CD8-positive, alpha-beta memory T cell (primary cell): ENCODE measurements around the gene STAP1. TPM values are rescaled to one million over a fixed set of nuclear protein-coding genes. Genes with fewer than 3 reads are reported as not detected.

ENCODE experiments used
- CTCF ChIA-PET: fragments of 350-600 bp; sonication (Branson Sonifier 250); formaldehyde crosslinking; loops from one replicate; lab custom pipeline; 2021; ENCODE audit warnings: antibody characterized with exemption; lab: Charles Lee
- POLR2A ChIA-PET: fragments of 350-600 bp; sonication (Branson Sonifier 250); formaldehyde crosslinking; loops from one replicate; lab custom pipeline; 2021; ENCODE audit warnings: antibody characterized with exemption; lab: Charles Lee
- DNase-seq, 5 donors: peaks; one replicate each; pipeline versions ENCODE4 v3.0.0 to v3.0.0-alpha.2; 2020 to 2022; ENCODE audit warnings: mixed read lengths in 1 of 5
- H3K27ac ChIP-seq: one replicate; pipeline ENCODE4 v1.7.0; 2013; ENCODE audit warnings: low read depth, mild to moderate bottlenecking, low read length, moderate library complexity
- H3K27me3 ChIP-seq: 2 replicates; pipeline ENCODE4 v1.7.0; 2013; ENCODE audit warnings: low read length, mild to moderate bottlenecking; ENCODE audit not compliant: insufficient read depth, poor library complexity, severe bottlenecking
- H3K36me3 ChIP-seq: 2 replicates; pipeline ENCODE4 v1.7.0; 2013; ENCODE audit warnings: mild to moderate bottlenecking, low read length, moderate library complexity; ENCODE audit not compliant: insufficient read depth
- H3K4me1 ChIP-seq: 2 replicates; pipeline ENCODE4 v1.7.0; 2013; ENCODE audit warnings: mild to moderate bottlenecking, low read length, moderate library complexity; ENCODE audit not compliant: insufficient read depth
- H3K4me3 ChIP-seq: 2 replicates; pipeline ENCODE4 v1.7.0; 2013; ENCODE audit warnings: mild to moderate bottlenecking, low read length
- H3K9me3 ChIP-seq: 2 replicates; pipeline ENCODE4 v1.7.0; 2013; ENCODE audit warnings: mild to moderate bottlenecking, low read length
- H3K27ac Mint-ChIP-seq, 8 donors: one replicate each; pipeline ENCODE4 v1.8.0; 2020 to 2021; ENCODE audit warnings: mixed read lengths in 8 of 8, mild to moderate bottlenecking in 6 of 8, inconsistent platforms in 3 of 8, moderate library complexity in 3 of 8
- H3K27me3 Mint-ChIP-seq, 2 donors: one replicate each; pipeline ENCODE4 v1.8.0; 2020 to 2021; ENCODE audit warnings: mixed read lengths in 2 of 2, mild to moderate bottlenecking in 1 of 2, moderate library complexity in 1 of 2
- H3K36me3 Mint-ChIP-seq, 3 donors: one replicate each; pipeline ENCODE4 v1.8.0; 2020 to 2021; ENCODE audit warnings: mixed read lengths in 3 of 3, inconsistent platforms in 1 of 3, mild to moderate bottlenecking in 1 of 3
- H3K4me1 Mint-ChIP-seq, 3 donors: one replicate each; pipeline ENCODE4 v1.8.0; 2020 to 2021; ENCODE audit warnings: mixed read lengths in 3 of 3, inconsistent platforms in 1 of 3, mild to moderate bottlenecking in 1 of 3
- H3K4me3 Mint-ChIP-seq, 7 donors: one replicate each; pipeline ENCODE4 v1.8.0; 2020 to 2021; ENCODE audit warnings: mixed read lengths in 7 of 7, mild to moderate bottlenecking in 6 of 7, moderate library complexity in 4 of 7, inconsistent platforms in 2 of 7
- H3K9me3 Mint-ChIP-seq, 5 donors: one replicate each; pipeline ENCODE4 v1.8.0; 2020 to 2022; ENCODE audit warnings: mixed read lengths in 5 of 5, mild to moderate bottlenecking in 3 of 5, moderate library complexity in 2 of 5, inconsistent platforms in 1 of 5
- polyA plus RNA-seq: library from polyadenylated mRNA; unstranded; fragments of 300-500 nt; fragmentation: Illumina TruSeq; gene quantifications from one replicate; pipeline ENCODE4 v1.2.3, GENCODE V29; 2021
- total RNA-seq, 2 experiments: library from RNA; stranded (reverse); gene quantifications; one replicate each; pipeline ENCODE4 v1.2.3, GENCODE V29; 2021

The STAP1 gene
- total and polyA plus RNA-seq, 3 experiments from 2014 or later = 0.40 to 2.6 (median 1.1) TPM

DNA sequence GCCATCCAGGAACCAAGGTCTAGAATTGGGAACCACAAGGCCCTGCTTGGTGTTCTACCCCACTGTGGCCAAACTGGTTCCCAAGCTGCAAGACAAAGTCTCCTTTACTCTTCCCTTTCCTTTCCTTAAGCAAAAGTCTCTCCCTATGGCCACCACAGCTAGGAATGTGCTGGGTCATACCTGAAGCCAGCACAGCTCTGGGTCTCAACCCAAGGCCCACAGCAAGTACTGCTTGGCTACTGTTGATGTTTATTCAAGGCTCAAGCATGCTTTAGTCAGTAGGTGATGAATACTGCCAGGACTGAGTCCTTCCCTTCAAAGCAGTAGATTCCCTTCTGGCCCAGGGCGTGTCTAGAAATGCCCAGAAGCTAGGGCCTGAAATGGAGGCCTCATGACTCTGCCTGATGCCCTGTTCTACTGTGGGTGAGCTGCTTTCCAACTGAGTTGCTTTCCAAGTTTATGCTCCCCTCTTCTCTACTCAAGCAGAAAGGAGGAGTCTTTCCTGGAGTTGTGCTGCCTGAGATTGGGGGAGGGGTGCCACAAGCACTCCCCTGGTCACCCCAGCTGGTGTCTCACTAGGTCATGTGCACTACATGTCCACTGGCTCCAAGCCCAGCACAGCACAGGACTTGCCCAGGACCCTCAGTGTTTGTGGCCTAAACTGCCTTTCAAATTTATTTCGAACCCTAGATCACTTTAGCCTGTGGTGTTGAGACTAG lies 44.9 kb downstream of the STAP1 start:
- H3K27me3 ChIP-seq = no peaks in the 10 kb centered on the region
- H3K9me3 ChIP-seq = no peaks in the 10 kb centered on the region
- H3K4me3 ChIP-seq = no peak overlapping the region
- Mint-ChIP-seq H3K9me3 (peaks cover 10 to 22% (median 16%) of the 10 kb centered on the region in 5 donors), H3K27ac (no peak overlapping the region), H3K36me3 (peaks cover 0 to 39% (median 3%) of the 10 kb centered on the region in 3 donors), H3K4me3 (no peak overlapping the region), H3K27me3 (peaks cover 5 to 12% of the 10 kb centered on the region in 2 donors), H3K4me1 (peaks cover 2 to 6% (median 5%) of the 10 kb centered on the region in 3 donors)
- H3K27ac ChIP-seq = no peak overlapping the region
- ChIA-PET POLR2A (no interaction called here), CTCF (no interaction called here)
- H3K4me1 ChIP-seq = no peaks in the 10 kb centered on the region
- H3K36me3 ChIP-seq = no peaks in the 10 kb centered on the region
- DNase-seq = no peak

DNA sequence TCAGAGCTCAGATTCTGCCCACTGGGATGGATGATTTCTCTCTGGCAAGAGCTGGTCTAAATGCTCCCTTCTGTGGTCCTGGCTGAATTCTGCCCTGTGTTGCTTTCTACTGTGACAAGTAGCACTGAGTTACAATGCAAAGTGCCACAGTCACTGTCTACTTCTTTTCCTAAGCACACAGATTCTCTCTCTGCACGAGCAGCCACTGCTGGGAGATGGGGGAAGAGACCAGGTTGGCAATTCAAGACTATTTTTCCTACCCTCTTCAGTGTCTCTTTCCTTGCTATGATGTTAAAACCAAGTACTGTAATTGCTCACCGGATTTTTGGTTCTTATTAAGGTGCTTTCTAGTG lies 45.5 kb downstream of the STAP1 start:
- H3K27ac Mint-ChIP-seq = no peak overlapping the region
- peak overlapping the region in 1 of 7 donors; percentile 4 for H3K4me3 Mint-ChIP-seq
- peaks cover 1 to 38% (median 3%) of the 10 kb centered on the region in 3 donors for H3K36me3 Mint-ChIP-seq
- POLR2A ChIA-PET = no interaction called here
- no peaks in the 10 kb centered on the region for H3K4me1 ChIP-seq
- CTCF ChIA-PET = no interaction called here
- H3K9me3 ChIP-seq = no peaks in the 10 kb centered on the region
- peaks cover 5 to 12% of the 10 kb centered on the region in 2 donors for H3K27me3 Mint-ChIP-seq
- no peak overlapping the region for H3K4me3 ChIP-seq
- H3K9me3 Mint-ChIP-seq = peaks cover 11 to 24% (median 16%) of the 10 kb centered on the region in 5 donors
- H3K27me3 ChIP-seq = no peaks in the 10 kb centered on the region
- DNase-seq = no peak
- H3K36me3 ChIP-seq = no peaks in the 10 kb centered on the region
- peaks cover 2 to 8% (median 5%) of the 10 kb centered on the region in 3 donors for H3K4me1 Mint-ChIP-seq
- H3K27ac ChIP-seq = no peak overlapping the region

DNA sequence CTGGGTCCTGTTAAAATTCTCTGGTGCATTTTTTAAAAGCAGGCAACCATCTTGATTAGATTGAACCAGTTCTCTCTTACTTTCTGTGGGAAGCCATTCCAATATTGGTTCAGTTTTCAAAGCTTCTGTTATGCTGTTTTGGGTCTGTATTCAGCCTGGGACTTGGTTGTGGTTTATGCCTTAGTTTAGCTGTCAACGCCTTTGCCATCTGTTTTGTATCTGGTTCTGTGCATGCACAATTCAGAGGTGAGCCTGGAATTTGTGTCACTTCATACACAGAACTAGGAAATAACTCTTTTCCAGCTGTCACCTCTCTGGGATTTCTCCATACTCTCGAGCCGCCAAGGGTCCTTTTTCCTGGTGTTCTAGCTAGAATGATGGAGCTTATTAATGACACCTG lies 46.2 kb downstream of the STAP1 start:
- Histone ChIP-seq H3K36me3 (no peaks in the 10 kb centered on the region), H3K27me3 (no peaks in the 10 kb centered on the region), H3K4me1 (no peaks in the 10 kb centered on the region), H3K4me3 (no peak overlapping the region), H3K27ac (no peak overlapping the region), H3K9me3 (no peaks in the 10 kb centered on the region)
- Mint-ChIP-seq H3K27me3 (peaks cover 5 to 12% of the 10 kb centered on the region in 2 donors), H3K4me3 (no peak overlapping the region), H3K9me3 (peaks cover 13 to 28% (median 16%) of the 10 kb centered on the region in 5 donors), H3K4me1 (peaks cover 2 to 8% (median 5%) of the 10 kb centered on the region in 3 donors), H3K27ac (no peak overlapping the region), H3K36me3 (peaks cover 3 to 43% (median 3%) of the 10 kb centered on the region in 3 donors)
- POLR2A ChIA-PET = no interaction called here
- CTCF ChIA-PET = no interaction called here
- no peak for DNase-seq

- DNase-seq = no peak
- Mint-ChIP-seq H3K9me3 (peaks cover 0 to 19% (median 15%) of the 10 kb centered on the region in 5 donors), H3K27me3 (peaks cover 3 to 4% of the 10 kb centered on the region in 2 donors), H3K36me3 (peaks cover 3 to 28% (median 9%) of the 10 kb centered on the region in 3 donors), H3K4me3 (no peak overlapping the region), H3K27ac (peak overlapping the region in 1 of 8 donors; percentile 13), H3K4me1 (peaks cover 2 to 8% (median 5%) of the 10 kb centered on the region in 3 donors)
- POLR2A ChIA-PET = no interaction called here
- no peak overlapping the region for H3K27ac ChIP-seq
- no peak overlapping the region for H3K4me3 ChIP-seq
- CTCF ChIA-PET = no interaction called here
- no peaks in the 10 kb centered on the region for H3K4me1 ChIP-seq
- no peaks in the 10 kb centered on the region for H3K9me3 ChIP-seq
- H3K27me3 ChIP-seq = no peaks in the 10 kb centered on the region
- no peaks in the 10 kb centered on the region for H3K36me3 ChIP-seq
Observed at GRCh38 chr4:67608027-67608426, 49.5 kb downstream of the STAP1 start.

GRCh38 chr4:67614186-67614585 lies 55.7 kb downstream of the STAP1 start:
- no peak overlapping the region for H3K27ac Mint-ChIP-seq
- H3K36me3 ChIP-seq = no peaks in the 10 kb centered on the region
- no peaks in the 10 kb centered on the region for H3K27me3 Mint-ChIP-seq
- no peak for DNase-seq
- H3K9me3 ChIP-seq = no peaks in the 10 kb centered on the region
- H3K36me3 Mint-ChIP-seq = peaks cover 23 to 50% (median 27%) of the 10 kb centered on the region in 3 donors
- no peaks in the 10 kb centered on the region for H3K4me1 Mint-ChIP-seq
- H3K4me3 ChIP-seq = no peak overlapping the region
- H3K27me3 ChIP-seq = no peaks in the 10 kb centered on the region
- ChIA-PET CTCF (no interaction called here), POLR2A (no interaction called here)
- H3K27ac ChIP-seq = no peak overlapping the region
- H3K4me1 ChIP-seq = no peaks in the 10 kb centered on the region
- no peak overlapping the region for H3K4me3 Mint-ChIP-seq
- H3K9me3 Mint-ChIP-seq = peaks cover 0 to 19% (median 11%) of the 10 kb centered on the region in 5 donors

- no peak overlapping the region for H3K27ac ChIP-seq
- no peaks in the 10 kb centered on the region for H3K27me3 ChIP-seq
- Mint-ChIP-seq H3K4me3 (no peak overlapping the region), H3K27me3 (no peaks in the 10 kb centered on the region), H3K4me1 (no peaks in the 10 kb centered on the region), H3K9me3 (peaks cover 0 to 11% (median 4%) of the 10 kb centered on the region in 5 donors), H3K27ac (no peak overlapping the region), H3K36me3 (peaks cover 18 to 51% (median 27%) of the 10 kb centered on the region in 3 donors)
- H3K4me1 ChIP-seq = no peaks in the 10 kb centered on the region
- POLR2A ChIA-PET = no interaction called here
- CTCF ChIA-PET = no interaction called here
- H3K9me3 ChIP-seq = no peaks in the 10 kb centered on the region
- H3K4me3 ChIP-seq = no peak overlapping the region
- H3K36me3 ChIP-seq = no peaks in the 10 kb centered on the region
- DNase-seq = no peak
Observed at GRCh38 chr4:67615119-67615518, 56.6 kb downstream of the STAP1 start.

- no peak overlapping the region for H3K4me3 Mint-ChIP-seq
- H3K27ac Mint-ChIP-seq = peak overlapping the region in 1 of 8 donors; percentile 12
- Histone ChIP-seq H3K27ac (no peak overlapping the region), H3K9me3 (no peaks in the 10 kb centered on the region), H3K4me1 (no peaks in the 10 kb centered on the region), H3K4me3 (no peak overlapping the region), H3K27me3 (no peaks in the 10 kb centered on the region), H3K36me3 (no peaks in the 10 kb centered on the region)
- no peaks in the 10 kb centered on the region for H3K4me1 Mint-ChIP-seq
- H3K36me3 Mint-ChIP-seq = peaks cover 16 to 64% (median 29%) of the 10 kb centered on the region in 3 donors
- ChIA-PET POLR2A (no interaction called here), CTCF (no interaction called here)
- no peaks in the 10 kb centered on the region for H3K27me3 Mint-ChIP-seq
- DNase-seq = no peak
- H3K9me3 Mint-ChIP-seq = peaks cover 0 to 4% (median 2%) of the 10 kb centered on the region in 5 donors
Observed at GRCh38 chr4:67616478-67616877, 58.0 kb downstream of the STAP1 start.

DNA sequence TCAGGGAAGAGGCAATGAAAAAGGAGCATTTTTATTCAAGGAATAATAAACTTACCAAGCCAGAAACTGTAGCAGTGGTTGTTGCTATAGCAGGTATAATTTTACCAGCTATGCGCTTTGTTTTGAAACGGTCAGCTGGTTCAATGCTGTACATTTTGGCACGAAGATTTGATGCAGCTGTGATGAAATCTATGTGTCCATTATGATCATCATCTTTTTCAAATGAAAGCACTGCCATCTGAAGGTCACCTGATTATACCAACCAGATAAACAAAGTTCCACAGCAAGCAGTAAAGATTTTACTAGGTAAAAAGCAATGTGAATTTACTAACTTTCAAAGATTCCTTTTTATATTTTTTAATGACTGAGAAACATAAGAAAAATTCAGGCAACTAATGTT lies 66.4 kb downstream of the STAP1 start:
- H3K27ac Mint-ChIP-seq = peak overlapping the region in 1 of 8 donors; percentile 19
- no peak overlapping the region for H3K4me3 Mint-ChIP-seq
- peaks cover 0 to 82% (median 21%) of the 10 kb centered on the region in 3 donors for H3K36me3 Mint-ChIP-seq
- no peak overlapping the region for H3K27ac ChIP-seq
- ChIA-PET CTCF (no interaction called here), POLR2A (no interaction called here)
- H3K4me1 ChIP-seq = no peaks in the 10 kb centered on the region
- H3K36me3 ChIP-seq = peaks cover 15% of the 10 kb centered on the region
- H3K27me3 Mint-ChIP-seq = no peaks in the 10 kb centered on the region
- no peak overlapping the region for H3K4me3 ChIP-seq
- no peaks in the 10 kb centered on the region for H3K4me1 Mint-ChIP-seq
- H3K9me3 ChIP-seq = no peaks in the 10 kb centered on the region
- no peaks in the 10 kb centered on the region for H3K9me3 Mint-ChIP-seq
- DNase-seq = no peak
- no peaks in the 10 kb centered on the region for H3K27me3 ChIP-seq
